T1000 (cell line): Measurements from ENCODE around the gene BRMS1.

Experiments
- DNase-seq: peaks from one replicate; lab custom pipeline; 2025; ENCODE audit warnings: mixed read lengths; lab: John Stamatoyannopoulos, UW

Gene BRMS1

GRCh38 chr11:66336234-66337102, 8.4 kb downstream of the BRMS1 start, which contains the start of gene RIN1:
Gene RIN1 (minus strand): TSS chr11:66336434. CDS start chr11:66336402, 32 bp downstream.
- DNase-seq, result peak; percentile 99

GRCh38 chr11:66335531-66336233, 9.2 kb downstream of the BRMS1 start:
- peak; percentile 56 for DNase-seq

- DNase-seq, result no peak
These were observed 10.1 kb downstream of the BRMS1 start for GRCh38 chr11:66334605-66335442.

GRCh38 chr11:66333896-66334604, 10.9 kb downstream of the BRMS1 start:
- no peak for DNase-seq

GRCh38 chr11:66333220-66333877, 11.6 kb downstream of the BRMS1 start:
- DNase-seq, result no peak

- DNase-seq, result no peak
These were observed 12.3 kb downstream of the BRMS1 start for GRCh38 chr11:66332371-66333219.

- DNase-seq, result no peak
These were observed 13.1 kb downstream of the BRMS1 start for GRCh38 chr11:66331542-66332370.

GRCh38 chr11:66330931-66331330, 14.0 kb downstream of the BRMS1 start:
- no peak for DNase-seq

GRCh38 chr11:66329165-66329673, 15.7 kb downstream of the BRMS1 start:
- DNase-seq, result no peak

- peak; percentile 76 for DNase-seq
These were observed 16.4 kb downstream of the BRMS1 start for GRCh38 chr11:66328302-66329144.

GRCh38 chr11:66328031-66328301, 16.9 kb downstream of the BRMS1 start:
- no peak for DNase-seq

- peak; percentile 42 for DNase-seq
These were observed 17.5 kb downstream of the BRMS1 start for GRCh38 chr11:66327171-66328030.

- DNase-seq, result peak; percentile 57
These were observed 18.4 kb downstream of the BRMS1 start for GRCh38 chr11:66326261-66327111.

GRCh38 chr11:66325263-66325671, 19.6 kb downstream of the BRMS1 start:
- DNase-seq, result no peak

GRCh38 chr11:66324664-66325063, 20.2 kb downstream of the BRMS1 start:
- no peak for DNase-seq

- no peak for DNase-seq
These were observed 21.2 kb downstream of the BRMS1 start for GRCh38 chr11:66323684-66324083.
